HS-27A (cell line): ENCODE data around the gene HIPK3.
"Not testable (repeated sequence)": the region's sequence is repeated elsewhere in the genome, so short reads cannot be mapped to it uniquely, and the experiment has no call there.

Experiments
- DNase-seq: peaks from one replicate; pipeline ENCODE4 v3.0.0-alpha.2; 2012; ENCODE audit warnings: low read depth, missing footprints

Gene HIPK3

GRCh38 chr11:33257160-33257896, at the start of gene HIPK3:
HIPK3 (plus strand) TSS chr11:33257381.
- peak; percentile 52 for DNase-seq

- DNase-seq = no peak
These were observed 49.7 kb upstream of the HIPK3 start for GRCh38 chr11:33207408-33207985.

GRCh38 chr11:33208150-33208549, 49.0 kb upstream of the HIPK3 start:
- no peak for DNase-seq

- DNase-seq = no peak
These were observed 46.0 kb upstream of the HIPK3 start for GRCh38 chr11:33211153-33211552.

GRCh38 chr11:33211580-33211979, 45.6 kb upstream of the HIPK3 start:
- no peak for DNase-seq

GRCh38 chr11:33214187-33214586, 43.0 kb upstream of the HIPK3 start:
- no peak for DNase-seq

GRCh38 chr11:33214767-33215166, 42.4 kb upstream of the HIPK3 start:
- DNase-seq = no peak

GRCh38 chr11:33216676-33217075, 40.5 kb upstream of the HIPK3 start:
- DNase-seq = not testable (repeated sequence)

- no peak for DNase-seq
These were observed 35.0 kb upstream of the HIPK3 start for GRCh38 chr11:33222052-33222750.

GRCh38 chr11:33225371-33225770, 31.8 kb upstream of the HIPK3 start:
- no peak for DNase-seq

GRCh38 chr11:33227578-33228261, 29.5 kb upstream of the HIPK3 start:
- no peak for DNase-seq

GRCh38 chr11:33234397-33235190, 22.6 kb upstream of the HIPK3 start:
- DNase-seq = no peak

GRCh38 chr11:33237039-33237597, 20.1 kb upstream of the HIPK3 start:
- no peak for DNase-seq

GRCh38 chr11:33242575-33242974, 14.6 kb upstream of the HIPK3 start:
- no peak for DNase-seq

GRCh38 chr11:33243654-33244053, 13.5 kb upstream of the HIPK3 start:
- DNase-seq = not testable (repeated sequence)

GRCh38 chr11:33248416-33248971, 8.7 kb upstream of the HIPK3 start:
- DNase-seq = no peak

- no peak for DNase-seq
These were observed 959 bp upstream of the HIPK3 start for GRCh38 chr11:33256031-33256812.

GRCh38 chr11:33256813-33257159, 395 bp upstream of the HIPK3 start:
- no peak for DNase-seq

GRCh38 chr11:33257897-33258630, 883 bp downstream of the HIPK3 start:
- DNase-seq = peak; percentile 71
